HAP-1 (cell line): ENCODE measurements around the gene KIF4A.
"Not testable (repeated sequence)": the region's sequence is repeated elsewhere in the genome, so short reads cannot be mapped to it uniquely, and the experiment has no call there.

Source experiments
- DNase-seq, 2 experiments: peaks; one replicate each; pipeline ENCODE4 v3.0.0-alpha.2; 2016 to 2020; ENCODE audit warnings: low spot score in 2 of 2
- H3K27me3 ChIP-seq: fragments of 250-450 bp; sonication (Bioruptor Pico); 2 replicates; pipeline ENCODE4 v1.5.1; 2020; ENCODE audit warnings: low read depth, mild to moderate bottlenecking, moderate library complexity
- H3K36me3 ChIP-seq: fragments of 250-450 bp; sonication (Bioruptor Pico); replicated peaks from 2 replicates; pipeline ENCODE4 v1.5.1; 2020; ENCODE audit warnings: mild to moderate bottlenecking
- H3K4me1 ChIP-seq: fragments of 250-450 bp; sonication (Bioruptor Pico); 2 replicates; pipeline ENCODE4 v1.5.1; 2020; ENCODE audit warnings: mild to moderate bottlenecking
- H3K4me3 ChIP-seq: fragments of 250-450 bp; sonication (Bioruptor Pico); 2 replicates; pipeline ENCODE4 v1.5.1; 2020; ENCODE audit warnings: mild to moderate bottlenecking, moderate library complexity
- H3K9me3 ChIP-seq: fragments of 250-450 bp; sonication (Bioruptor Pico); 2 replicates; pipeline ENCODE4 v1.5.1; 2020; ENCODE audit warnings: mild to moderate bottlenecking, moderate library complexity
- in situ Hi-C: fragments of 300-500 bp; cut with MboI; formaldehyde crosslinking; loops from 3 replicates; pipeline ENCODE4 v1.14.3; 2020; ENCODE audit warnings: low sequenced_read_pairs, inconsistent platforms, mixed read lengths

The KIF4A gene

GRCh38 chrX:70368731-70369130 lies 78.8 kb downstream of the KIF4A start:
- H3K4me3 ChIP-seq, H3K27me3 ChIP-seq, H3K9me3 ChIP-seq, in situ Hi-C loops, DNase-seq, H3K4me1 ChIP-seq: not testable (repeated sequence)
- peaks cover 28% of the 10 kb centered on the region for H3K36me3 ChIP-seq

GRCh38 chrX:70386235-70386634 lies 96.3 kb downstream of the KIF4A start:
- H3K27me3 ChIP-seq: no peaks in the 10 kb centered on the region
- H3K4me3 ChIP-seq: no peak overlapping the region
- no peaks in the 10 kb centered on the region for H3K9me3 ChIP-seq
- H3K36me3 ChIP-seq: peaks cover 85% of the 10 kb centered on the region
- no peak for DNase-seq
- H3K4me1 ChIP-seq: peaks cover 11% of the 10 kb centered on the region
- in situ Hi-C loops: no loop called here

DNA sequence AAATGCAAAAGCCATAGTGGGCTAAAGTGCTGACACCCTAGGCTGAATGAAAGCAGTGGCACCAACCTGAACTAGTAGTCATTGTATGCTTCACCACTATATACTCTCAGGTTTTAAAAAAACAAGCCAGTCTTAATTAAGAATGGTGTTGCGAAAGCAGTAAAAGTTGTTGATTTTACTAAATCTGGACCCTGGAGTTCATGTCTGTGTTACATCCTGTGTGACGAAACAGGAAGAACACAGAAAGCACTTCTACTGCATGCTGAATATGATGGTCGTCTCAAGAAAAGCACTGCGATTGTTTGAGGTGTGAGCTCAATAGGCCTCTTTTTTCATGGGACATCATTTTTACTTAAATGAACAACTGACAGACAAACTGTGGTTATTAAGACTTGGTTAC lies 109.0 kb downstream of the KIF4A start:
- no peak overlapping the region for H3K4me3 ChIP-seq
- peaks cover 66% of the 10 kb centered on the region for H3K36me3 ChIP-seq
- no peaks in the 10 kb centered on the region for H3K9me3 ChIP-seq
- H3K27me3 ChIP-seq: no peaks in the 10 kb centered on the region
- in situ Hi-C loops: no loop called here
- H3K4me1 ChIP-seq: no peaks in the 10 kb centered on the region
- DNase-seq: no peak

- H3K9me3 ChIP-seq, H3K4me3 ChIP-seq, H3K27me3 ChIP-seq, DNase-seq, H3K4me1 ChIP-seq, in situ Hi-C loops: not testable (repeated sequence)
- H3K36me3 ChIP-seq: peaks cover 79% of the 10 kb centered on the region
These were observed 110.3 kb downstream of the KIF4A start for GRCh38 chrX:70400181-70400580.

- H3K9me3 ChIP-seq: no peaks in the 10 kb centered on the region
- in situ Hi-C loops: no loop called here
- H3K4me1 ChIP-seq: no peaks in the 10 kb centered on the region
- DNase-seq: no peak
- H3K36me3 ChIP-seq: peaks cover 83% of the 10 kb centered on the region
- no peaks in the 10 kb centered on the region for H3K27me3 ChIP-seq
- H3K4me3 ChIP-seq: no peak overlapping the region
These were observed 112.8 kb downstream of the KIF4A start for GRCh38 chrX:70402721-70403120.

- no peak overlapping the region for H3K4me3 ChIP-seq
- H3K36me3 ChIP-seq: peaks cover 81% of the 10 kb centered on the region
- in situ Hi-C loops: no loop called here
- no peaks in the 10 kb centered on the region for H3K9me3 ChIP-seq
- H3K27me3 ChIP-seq: no peaks in the 10 kb centered on the region
- DNase-seq: no peak
- no peaks in the 10 kb centered on the region for H3K4me1 ChIP-seq
These were observed 115.1 kb downstream of the KIF4A start for GRCh38 chrX:70405003-70405402.

- DNase-seq: no peak
- Histone ChIP-seq H3K4me1 (no peaks in the 10 kb centered on the region), H3K9me3 (no peaks in the 10 kb centered on the region), H3K36me3 (peaks cover 70% of the 10 kb centered on the region), H3K4me3 (no peak overlapping the region), H3K27me3 (no peaks in the 10 kb centered on the region)
- in situ Hi-C loops: no loop called here
These were observed 121.0 kb downstream of the KIF4A start for GRCh38 chrX:70410921-70411320.

- H3K4me1 ChIP-seq: no peaks in the 10 kb centered on the region
- no peaks in the 10 kb centered on the region for H3K27me3 ChIP-seq
- in situ Hi-C loops: no loop called here
- DNase-seq: no peak
- H3K9me3 ChIP-seq: no peaks in the 10 kb centered on the region
- H3K4me3 ChIP-seq: no peak overlapping the region
- peaks cover 65% of the 10 kb centered on the region for H3K36me3 ChIP-seq
These were observed 121.6 kb downstream of the KIF4A start for GRCh38 chrX:70411475-70411874.

DNA sequence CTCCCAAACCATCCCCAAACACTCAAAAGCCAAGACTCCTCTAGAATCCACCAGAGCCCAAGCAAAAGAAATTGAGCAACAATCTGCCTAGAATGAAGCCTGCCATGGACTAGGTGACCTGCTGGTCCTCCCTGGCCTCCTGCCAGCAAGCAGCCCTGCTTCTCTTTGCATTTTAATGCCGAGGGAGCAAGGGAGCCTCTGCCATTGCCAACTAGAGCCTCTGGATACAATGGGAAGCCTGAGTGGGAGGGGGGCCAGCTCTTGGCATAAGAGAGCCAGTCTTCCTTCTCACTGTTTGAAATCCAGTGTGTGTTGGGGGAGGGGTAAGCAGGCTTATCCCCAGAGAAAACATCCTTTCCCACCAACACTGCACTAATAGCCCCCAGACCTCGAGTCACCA lies 131.7 kb downstream of the KIF4A start:
- peak; percentile 53 to 79 for DNase-seq
- Histone ChIP-seq H3K4me1 (no peaks in the 10 kb centered on the region; the same call in 1 of the 2 replicates), H3K36me3 (peaks cover 49% of the 10 kb centered on the region), H3K9me3 (no peaks in the 10 kb centered on the region), H3K27me3 (no peaks in the 10 kb centered on the region), H3K4me3 (no peak overlapping the region)
- in situ Hi-C loops: no loop called here

GRCh38 chrX:70422851-70423341 lies 133.0 kb downstream of the KIF4A start, which contains the start of gene GDPD2:
Gene GDPD2, plus strand, starts transcription at chrX:70423314. Its CDS starts 1,671 bp downstream, at chrX:70424985.
- no peaks in the 10 kb centered on the region for H3K9me3 ChIP-seq

DNA sequence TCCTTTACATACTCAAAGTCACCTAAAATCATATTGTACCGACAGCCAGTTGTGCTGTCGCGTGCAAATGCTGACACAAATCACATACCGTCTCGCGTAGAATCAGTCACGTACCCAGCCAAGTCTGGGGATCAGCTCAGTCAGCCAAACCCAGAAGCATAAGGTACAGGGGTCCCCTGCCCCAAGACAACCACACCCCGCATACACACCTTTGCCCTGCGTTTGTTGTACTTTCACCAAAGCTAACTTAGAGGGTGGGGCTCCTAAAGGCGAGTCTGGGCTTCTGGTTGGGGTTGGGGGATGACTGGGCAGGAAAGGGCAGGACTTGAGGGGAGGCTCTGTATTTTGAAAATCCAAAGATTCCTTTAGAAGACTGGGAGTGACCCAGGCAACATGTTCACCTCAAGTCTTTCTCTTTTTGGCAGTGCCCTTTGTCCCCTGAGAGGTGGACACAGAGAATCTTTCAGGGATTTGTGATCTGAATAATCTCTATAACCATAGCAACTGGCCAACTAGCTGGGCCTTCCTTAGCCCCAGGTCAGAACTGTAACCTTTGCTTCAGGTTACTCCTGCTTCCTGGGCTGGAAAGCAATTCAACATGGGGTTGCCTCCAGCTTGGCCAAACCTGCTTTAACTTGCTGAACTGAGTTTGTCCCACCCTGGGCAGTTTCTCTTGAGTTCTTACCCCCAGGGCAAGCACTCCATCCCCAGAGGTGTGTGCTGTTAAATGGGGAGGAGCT lies 134.2 kb downstream of the KIF4A start:
- in situ Hi-C loops: no loop called here
- Histone ChIP-seq H3K4me1 (no peaks in the 10 kb centered on the region; the same call in 1 of the 2 replicates), H3K27me3 (no peaks in the 10 kb centered on the region), H3K4me3 (no peak overlapping the region), H3K36me3 (peaks cover 27% of the 10 kb centered on the region), H3K9me3 (no peaks in the 10 kb centered on the region)
- no peak for DNase-seq

More at GRCh38 chrX:70422851-70423341, 133.0 kb downstream of the KIF4A start, which contains the start of gene GDPD2:
- Histone ChIP-seq H3K36me3 (peaks cover 39% of the 10 kb centered on the region), H3K4me1 (no peaks in the 10 kb centered on the region; the same call in 1 of the 2 replicates), H3K4me3 (no peak within 1 kb of the TSS), H3K27me3 (no peaks in the 10 kb centered on the region)
- peak in 1 of 2 experiments; percentile 53 for DNase-seq
- in situ Hi-C loops: no loop called here

- in situ Hi-C loops: no loop called here
- no peaks in the 10 kb centered on the region for H3K27me3 ChIP-seq
These were observed 134.9 kb downstream of the KIF4A start for GRCh38 chrX:70424801-70425200.

DNA sequence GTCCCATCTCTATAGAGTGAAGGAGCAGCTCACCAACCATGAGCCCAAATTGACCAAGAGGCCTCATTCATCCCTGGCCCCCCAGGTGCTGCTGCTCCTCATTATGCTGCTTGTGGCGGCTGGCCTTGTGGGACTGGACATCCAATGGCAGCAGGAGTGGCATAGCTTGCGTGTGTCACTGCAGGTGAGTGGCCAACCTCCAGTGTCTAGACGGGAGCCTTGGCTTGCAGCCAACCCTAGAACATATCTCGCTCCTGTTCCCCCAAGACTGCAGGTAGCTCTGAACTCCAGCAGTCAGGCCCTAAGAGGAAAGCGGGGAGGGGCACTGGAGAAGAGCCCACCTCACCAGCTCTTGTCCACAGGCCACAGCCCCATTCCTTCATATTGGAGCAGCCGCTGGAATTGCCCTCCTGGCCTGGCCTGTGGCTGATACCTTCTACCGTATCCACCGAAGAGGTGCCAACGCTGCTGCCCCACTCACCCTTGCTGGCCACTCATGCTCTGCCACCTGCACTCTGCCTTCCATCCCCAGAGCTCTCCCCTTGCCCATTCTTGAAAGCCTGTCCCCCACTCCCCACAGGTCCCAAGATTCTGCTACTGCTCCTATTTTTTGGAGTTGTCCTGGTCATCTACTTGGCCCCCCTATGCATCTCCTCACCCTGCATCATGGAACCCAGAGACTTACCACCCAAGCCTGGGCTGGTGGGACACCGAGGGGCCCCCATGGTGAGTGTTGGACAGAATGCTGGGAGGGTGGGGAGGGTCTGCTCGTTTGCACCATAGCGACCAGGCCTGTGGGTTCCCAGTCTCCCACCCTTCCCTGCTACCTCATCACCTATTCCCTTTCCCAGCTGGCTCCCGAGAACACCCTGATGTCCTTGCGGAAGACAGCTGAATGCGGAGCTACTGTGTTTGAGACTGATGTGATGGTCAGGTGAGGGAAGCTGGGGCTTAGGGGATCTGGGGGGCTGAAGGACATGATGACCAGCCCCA lies 136.7 kb downstream of the KIF4A start:
- no peaks in the 10 kb centered on the region; the same call in 1 of the 2 replicates for H3K4me1 ChIP-seq
- H3K4me3 ChIP-seq: no peak overlapping the region
- in situ Hi-C loops: no loop called here
- no peaks in the 10 kb centered on the region for H3K27me3 ChIP-seq
- DNase-seq: no peak
- H3K36me3 ChIP-seq: peaks cover 6% of the 10 kb centered on the region; the same call in 1 of the 2 replicates
- no peaks in the 10 kb centered on the region for H3K9me3 ChIP-seq

More at GRCh38 chrX:70424801-70425200, 134.9 kb downstream of the KIF4A start:
- DNase-seq: no peak
- Histone ChIP-seq H3K4me3 (no peak overlapping the region), H3K4me1 (no peaks in the 10 kb centered on the region; the same call in 1 of the 2 replicates), H3K36me3 (peaks cover 20% of the 10 kb centered on the region), H3K9me3 (no peaks in the 10 kb centered on the region)
